ENCODE data around the gene SDR9C7. TPM values are rescaled to one million over a fixed set of nuclear protein-coding genes. Genes with fewer than 3 reads are reported as not detected.

SDR9C7 gene
- polyA plus RNA-seq, 1 donor from 2014 or later = 0.63 TPM

DNA sequence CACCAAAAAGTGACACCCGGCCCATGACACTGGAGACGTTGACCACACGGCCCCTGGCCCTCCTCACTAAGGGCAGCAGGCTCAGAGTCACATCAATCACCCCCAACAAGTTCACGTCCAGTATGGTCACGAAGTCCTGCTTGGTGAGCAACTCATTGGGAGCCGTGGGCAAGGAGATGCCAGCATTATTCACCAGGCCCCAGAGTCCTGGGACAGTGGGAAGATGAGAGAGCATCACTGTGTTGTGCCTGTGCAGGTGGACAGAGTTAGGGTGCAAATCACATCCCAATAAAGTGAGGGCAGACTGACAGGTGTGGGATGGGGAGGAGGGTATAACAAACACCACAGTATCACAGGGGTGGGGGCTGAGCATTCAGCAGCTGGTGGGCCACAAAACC lies 20.7 kb upstream of the SDR9C7 start:
- H3K79me2 ChIP-seq (replicated peaks; ENCODE audit: insufficient read depth, low read length) = no peaks in the 10 kb centered on the region
- H3K9me3 ChIP-seq (ENCODE audit: low read length) = no peaks in the 10 kb centered on the region
- no peak overlapping the region for H3K4me2 ChIP-seq (ENCODE audit: low read length)
- H3K27me3 ChIP-seq (ENCODE audit: insufficient read depth, low read depth, low read length) = no peaks in the 10 kb centered on the region
- H3K36me3 ChIP-seq (ENCODE audit: insufficient read depth, low read length) = no peaks in the 10 kb centered on the region
- no peak overlapping the region for H3K27ac ChIP-seq (ENCODE audit: low read length)
- H3K4me3 ChIP-seq (ENCODE audit: low read length) = no peak overlapping the region
- H4K20me1 ChIP-seq (ENCODE audit: insufficient read depth) = no peaks in the 10 kb centered on the region
- TF ChIP-seq, protein P1, sequence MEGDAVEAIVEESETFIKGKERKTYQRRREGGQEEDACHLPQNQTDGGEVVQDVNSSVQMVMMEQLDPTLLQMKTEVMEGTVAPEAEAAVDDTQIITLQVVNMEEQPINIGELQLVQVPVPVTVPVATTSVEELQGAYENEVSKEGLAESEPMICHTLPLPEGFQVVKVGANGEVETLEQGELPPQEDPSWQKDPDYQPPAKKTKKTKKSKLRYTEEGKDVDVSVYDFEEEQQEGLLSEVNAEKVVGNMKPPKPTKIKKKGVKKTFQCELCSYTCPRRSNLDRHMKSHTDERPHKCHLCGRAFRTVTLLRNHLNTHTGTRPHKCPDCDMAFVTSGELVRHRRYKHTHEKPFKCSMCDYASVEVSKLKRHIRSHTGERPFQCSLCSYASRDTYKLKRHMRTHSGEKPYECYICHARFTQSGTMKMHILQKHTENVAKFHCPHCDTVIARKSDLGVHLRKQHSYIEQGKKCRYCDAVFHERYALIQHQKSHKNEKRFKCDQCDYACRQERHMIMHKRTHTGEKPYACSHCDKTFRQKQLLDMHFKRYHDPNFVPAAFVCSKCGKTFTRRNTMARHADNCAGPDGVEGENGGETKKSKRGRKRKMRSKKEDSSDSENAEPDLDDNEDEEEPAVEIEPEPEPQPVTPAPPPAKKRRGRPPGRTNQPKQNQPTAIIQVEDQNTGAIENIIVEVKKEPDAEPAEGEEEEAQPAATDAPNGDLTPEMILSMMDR (IDR thresholded peaks at IDR 0.05; ENCODE audit: poor library complexity, severe bottlenecking) = no peak
- TF ChIP-seq MXI1 (conservative IDR thresholded peaks at IDR 0.05; ENCODE audit: poor library complexity, severe bottlenecking) = no peak
- no peak for TF ChIP-seq TAF1 (IDR thresholded peaks at IDR 0.05; ENCODE audit: low read depth)
- no peak for TF ChIP-seq RAD21 (conservative IDR thresholded peaks at IDR 0.05)
- TF ChIP-seq EZH2 (IDR thresholded peaks at IDR 0.05; ENCODE audit: borderline replicate concordance, insufficient read depth, low read length, poor library complexity, severe bottlenecking) = no peak
- no peak for TF ChIP-seq POLR2AphosphoS5 (IDR thresholded peaks at IDR 0.05)
- TF ChIP-seq, protein P2, sequence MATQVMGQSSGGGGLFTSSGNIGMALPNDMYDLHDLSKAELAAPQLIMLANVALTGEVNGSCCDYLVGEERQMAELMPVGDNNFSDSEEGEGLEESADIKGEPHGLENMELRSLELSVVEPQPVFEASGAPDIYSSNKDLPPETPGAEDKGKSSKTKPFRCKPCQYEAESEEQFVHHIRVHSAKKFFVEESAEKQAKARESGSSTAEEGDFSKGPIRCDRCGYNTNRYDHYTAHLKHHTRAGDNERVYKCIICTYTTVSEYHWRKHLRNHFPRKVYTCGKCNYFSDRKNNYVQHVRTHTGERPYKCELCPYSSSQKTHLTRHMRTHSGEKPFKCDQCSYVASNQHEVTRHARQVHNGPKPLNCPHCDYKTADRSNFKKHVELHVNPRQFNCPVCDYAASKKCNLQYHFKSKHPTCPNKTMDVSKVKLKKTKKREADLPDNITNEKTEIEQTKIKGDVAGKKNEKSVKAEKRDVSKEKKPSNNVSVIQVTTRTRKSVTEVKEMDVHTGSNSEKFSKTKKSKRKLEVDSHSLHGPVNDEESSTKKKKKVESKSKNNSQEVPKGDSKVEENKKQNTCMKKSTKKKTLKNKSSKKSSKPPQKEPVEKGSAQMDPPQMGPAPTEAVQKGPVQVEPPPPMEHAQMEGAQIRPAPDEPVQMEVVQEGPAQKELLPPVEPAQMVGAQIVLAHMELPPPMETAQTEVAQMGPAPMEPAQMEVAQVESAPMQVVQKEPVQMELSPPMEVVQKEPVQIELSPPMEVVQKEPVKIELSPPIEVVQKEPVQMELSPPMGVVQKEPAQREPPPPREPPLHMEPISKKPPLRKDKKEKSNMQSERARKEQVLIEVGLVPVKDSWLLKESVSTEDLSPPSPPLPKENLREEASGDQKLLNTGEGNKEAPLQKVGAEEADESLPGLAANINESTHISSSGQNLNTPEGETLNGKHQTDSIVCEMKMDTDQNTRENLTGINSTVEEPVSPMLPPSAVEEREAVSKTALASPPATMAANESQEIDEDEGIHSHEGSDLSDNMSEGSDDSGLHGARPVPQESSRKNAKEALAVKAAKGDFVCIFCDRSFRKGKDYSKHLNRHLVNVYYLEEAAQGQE (IDR thresholded peaks at IDR 0.05; ENCODE audit: borderline replicate concordance) = no peak
- no peak for TF ChIP-seq SMC3 (conservative IDR thresholded peaks at IDR 0.05; ENCODE audit: poor library complexity)
- no peak for TF ChIP-seq EP300 (conservative IDR thresholded peaks at IDR 0.05; ENCODE audit: poor library complexity, severe bottlenecking)
- H2AFZ ChIP-seq (ENCODE audit: low read depth, low read length) = no peak overlapping the region
- no peak overlapping the region for H3K9ac ChIP-seq (ENCODE audit: low read length)
- H3F3A ChIP-seq (ENCODE audit: insufficient read depth, low read length, poor library complexity, severe bottlenecking) = no peaks in the 10 kb centered on the region
- H3K9me2 ChIP-seq (ENCODE audit: insufficient read depth, low read length) = no peaks in the 10 kb centered on the region

- Histone ChIP-seq H4K20me1 (ENCODE audit: insufficient read depth) (no peaks in the 10 kb centered on the region), H2AFZ (ENCODE audit: low read depth, low read length) (no peak overlapping the region), H3K4me2 (ENCODE audit: low read length) (no peak overlapping the region), H3K9me2 (ENCODE audit: insufficient read depth, low read length) (no peaks in the 10 kb centered on the region), H3F3A (ENCODE audit: insufficient read depth, low read length, poor library complexity, severe bottlenecking) (no peaks in the 10 kb centered on the region), H3K79me2 (replicated peaks; ENCODE audit: insufficient read depth, low read length) (no peaks in the 10 kb centered on the region), H3K9ac (ENCODE audit: low read length) (no peak overlapping the region), H3K27me3 (ENCODE audit: insufficient read depth, low read depth, low read length) (no peaks in the 10 kb centered on the region), H3K36me3 (ENCODE audit: insufficient read depth, low read length) (no peaks in the 10 kb centered on the region), H3K9me3 (ENCODE audit: low read length) (no peaks in the 10 kb centered on the region), H3K4me3 (ENCODE audit: low read length) (no peak overlapping the region), H3K27ac (ENCODE audit: low read length) (no peak overlapping the region)
- no peak for TF ChIP-seq MXI1 (conservative IDR thresholded peaks at IDR 0.05; ENCODE audit: poor library complexity, severe bottlenecking)
- TF ChIP-seq SMC3 (conservative IDR thresholded peaks at IDR 0.05; ENCODE audit: poor library complexity) = no peak
- TF ChIP-seq, protein P1 (IDR thresholded peaks at IDR 0.05; ENCODE audit: poor library complexity, severe bottlenecking) = no peak
- TF ChIP-seq, protein P2 (IDR thresholded peaks at IDR 0.05; ENCODE audit: borderline replicate concordance) = no peak
- no peak for TF ChIP-seq RAD21 (conservative IDR thresholded peaks at IDR 0.05)
- no peak for TF ChIP-seq POLR2AphosphoS5 (IDR thresholded peaks at IDR 0.05)
- no peak for TF ChIP-seq EP300 (conservative IDR thresholded peaks at IDR 0.05; ENCODE audit: poor library complexity, severe bottlenecking)
- no peak for TF ChIP-seq TAF1 (IDR thresholded peaks at IDR 0.05; ENCODE audit: low read depth)
- TF ChIP-seq EZH2 (IDR thresholded peaks at IDR 0.05; ENCODE audit: borderline replicate concordance, insufficient read depth, low read length, poor library complexity, severe bottlenecking) = no peak
Observed at GRCh38 chr12:56954057-56954957, 20.1 kb upstream of the SDR9C7 start.

Data from neural cell (in vitro differentiated cells).